ENCODE data around the gene TKT.
"Not testable (repeated sequence)": the region's sequence is repeated elsewhere in the genome, so short reads cannot be mapped to it uniquely, and the experiment has no call there.

Gene TKT, protein sequence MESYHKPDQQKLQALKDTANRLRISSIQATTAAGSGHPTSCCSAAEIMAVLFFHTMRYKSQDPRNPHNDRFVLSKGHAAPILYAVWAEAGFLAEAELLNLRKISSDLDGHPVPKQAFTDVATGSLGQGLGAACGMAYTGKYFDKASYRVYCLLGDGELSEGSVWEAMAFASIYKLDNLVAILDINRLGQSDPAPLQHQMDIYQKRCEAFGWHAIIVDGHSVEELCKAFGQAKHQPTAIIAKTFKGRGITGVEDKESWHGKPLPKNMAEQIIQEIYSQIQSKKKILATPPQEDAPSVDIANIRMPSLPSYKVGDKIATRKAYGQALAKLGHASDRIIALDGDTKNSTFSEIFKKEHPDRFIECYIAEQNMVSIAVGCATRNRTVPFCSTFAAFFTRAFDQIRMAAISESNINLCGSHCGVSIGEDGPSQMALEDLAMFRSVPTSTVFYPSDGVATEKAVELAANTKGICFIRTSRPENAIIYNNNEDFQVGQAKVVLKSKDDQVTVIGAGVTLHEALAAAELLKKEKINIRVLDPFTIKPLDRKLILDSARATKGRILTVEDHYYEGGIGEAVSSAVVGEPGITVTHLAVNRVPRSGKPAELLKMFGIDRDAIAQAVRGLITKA

DNA sequence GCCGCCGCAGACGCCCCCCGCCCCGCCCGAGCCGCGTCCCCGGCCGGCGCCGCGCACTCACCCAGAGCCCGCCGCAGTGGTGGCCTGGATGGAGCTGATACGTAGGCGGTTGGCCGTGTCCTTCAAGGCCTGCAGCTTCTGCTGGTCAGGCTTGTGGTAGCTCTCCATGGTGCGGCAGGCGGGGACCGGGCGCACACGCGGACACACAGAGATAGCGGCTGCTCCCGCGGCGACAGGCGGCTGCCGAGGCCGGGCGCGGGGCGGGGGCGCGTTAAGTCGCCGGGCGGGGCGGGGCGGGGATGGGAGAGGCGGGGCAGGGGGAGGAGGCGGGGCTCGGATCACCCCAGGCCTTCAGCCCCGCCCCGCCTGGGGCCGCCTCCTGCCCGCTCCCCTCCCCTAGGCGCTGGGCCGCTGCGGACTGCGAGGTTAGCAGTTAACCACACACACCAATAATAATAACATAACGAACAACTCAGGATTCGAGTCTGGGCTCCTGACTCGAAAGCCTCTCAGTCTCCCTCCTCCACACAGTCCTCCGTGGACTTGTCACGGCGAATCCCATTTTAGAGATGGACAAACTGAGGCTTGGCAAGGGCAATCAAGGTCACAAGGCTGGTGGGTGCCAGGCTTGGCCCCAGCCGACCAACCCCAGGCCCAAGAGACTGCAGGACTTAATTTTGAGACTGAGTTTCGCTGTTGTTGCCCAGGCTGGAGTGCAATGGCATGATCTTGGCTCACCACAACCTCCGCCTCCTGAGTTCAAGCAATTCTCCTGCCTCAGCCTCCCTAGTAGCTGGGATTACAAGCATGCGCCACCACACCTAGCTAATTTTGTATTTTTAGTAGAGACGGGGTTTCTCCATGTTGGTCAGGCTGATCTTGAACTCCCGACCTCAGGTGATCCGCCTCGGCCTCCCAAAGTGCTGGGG is at the start of gene TKT:
Gene TKT (minus strand): TSS at position 248 of the 929 bp plus-strand sequence. CDS start 80 bp downstream, at position 168.
- peak; percentile 71 for DNase-seq (ENCODE audit: low read depth)

DNA sequence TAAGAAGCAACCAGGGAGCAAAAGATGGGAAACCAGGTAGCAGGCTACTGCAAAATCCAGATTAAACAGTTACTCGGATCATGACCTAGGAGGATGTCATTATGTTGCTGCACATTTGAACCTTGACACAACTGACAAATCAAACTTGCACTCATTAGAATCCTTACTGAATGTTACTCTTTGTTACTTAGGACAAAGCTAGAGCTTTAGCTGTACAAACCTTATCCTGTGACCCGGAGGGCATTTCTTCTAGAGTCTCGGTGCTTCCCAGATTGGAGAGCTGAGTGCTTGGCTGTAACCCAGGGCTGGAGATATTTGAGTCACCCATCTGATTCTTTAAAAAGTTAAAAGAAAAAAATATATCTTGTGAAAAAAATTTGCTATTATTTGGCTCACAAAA is 48.1 kb upstream of the TKT start:
- DNase-seq (ENCODE audit: low read depth) = no peak

DNA sequence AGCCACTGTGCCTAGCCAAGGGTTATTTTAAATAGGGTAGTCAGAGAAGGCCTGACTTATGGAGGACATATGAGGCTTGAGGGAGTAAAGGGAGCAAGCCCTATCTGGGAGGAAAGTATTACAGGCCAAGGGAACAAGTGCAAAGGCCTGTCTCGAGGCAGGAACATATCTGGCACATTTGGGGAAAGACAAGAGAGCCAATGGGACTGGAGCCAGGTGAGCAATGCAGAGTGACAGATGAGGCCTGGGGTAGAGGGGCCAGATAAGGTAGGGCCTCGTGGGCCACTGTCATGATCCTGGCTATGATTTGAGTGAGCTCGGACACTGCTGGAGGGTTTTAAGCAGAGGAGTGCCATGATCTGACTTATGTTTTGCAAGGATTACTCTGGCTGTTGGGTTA is 47.7 kb upstream of the TKT start:
- no peak for DNase-seq (ENCODE audit: low read depth)

DNA sequence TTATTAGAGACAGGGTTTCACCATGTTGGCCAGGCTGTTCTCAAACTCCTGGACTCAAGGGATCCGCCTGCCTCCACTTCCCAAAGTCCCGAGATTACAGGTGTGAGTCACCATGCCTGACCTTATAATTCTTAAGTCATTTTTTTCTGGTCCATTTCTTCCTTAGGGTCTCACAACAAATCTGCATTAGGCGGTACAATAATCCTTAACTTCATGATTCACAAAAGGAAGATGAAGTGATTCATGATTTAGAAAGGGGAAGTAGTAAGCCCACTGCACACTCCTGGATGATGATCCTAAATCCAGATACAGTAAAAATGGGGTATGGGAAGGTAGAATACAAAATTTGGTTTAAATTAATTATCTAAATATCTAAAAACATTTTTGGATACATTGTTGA is 45.0 kb upstream of the TKT start:
- DNase-seq (ENCODE audit: low read depth) = no peak

DNA sequence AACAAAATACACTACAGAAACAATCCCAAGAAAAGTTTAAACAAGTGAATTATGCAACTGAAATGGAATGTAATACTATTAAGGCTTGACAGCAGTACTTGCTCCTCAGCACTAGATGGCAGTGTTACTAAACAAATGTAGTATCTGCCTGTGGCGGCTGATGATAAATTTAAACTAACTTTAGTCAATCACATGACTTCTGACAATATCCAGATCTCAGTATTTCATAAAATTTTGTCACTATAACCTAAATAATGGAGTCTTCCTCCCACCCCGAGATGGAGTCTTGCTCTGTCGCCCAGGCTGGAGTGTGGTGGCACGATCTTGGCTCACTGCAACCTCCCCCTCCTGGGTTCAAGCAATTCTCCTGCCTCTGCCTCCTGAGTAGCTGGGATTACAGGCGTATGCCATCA is 43.8 kb upstream of the TKT start:
- not testable (repeated sequence) for DNase-seq (ENCODE audit: low read depth)

DNA sequence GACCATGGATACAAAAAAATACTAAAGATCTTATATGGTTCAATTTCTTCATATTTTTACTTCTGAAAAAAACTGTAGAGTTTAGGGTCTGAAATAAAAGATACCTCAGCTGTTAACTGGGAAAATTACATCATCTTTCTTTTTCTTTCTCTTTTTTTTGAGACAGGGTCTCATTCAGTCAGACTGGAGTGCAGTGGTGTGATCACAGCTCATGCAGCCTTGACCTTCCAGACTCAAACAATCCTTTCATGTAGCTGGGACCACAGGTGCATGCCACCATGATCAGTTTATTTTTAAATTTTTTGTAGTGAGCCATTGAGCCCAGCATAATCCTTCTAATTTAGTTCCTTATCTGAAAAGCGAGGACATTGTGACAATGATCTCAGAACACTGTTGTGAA is 39.6 kb upstream of the TKT start:
- DNase-seq (ENCODE audit: low read depth) = no peak

DNA sequence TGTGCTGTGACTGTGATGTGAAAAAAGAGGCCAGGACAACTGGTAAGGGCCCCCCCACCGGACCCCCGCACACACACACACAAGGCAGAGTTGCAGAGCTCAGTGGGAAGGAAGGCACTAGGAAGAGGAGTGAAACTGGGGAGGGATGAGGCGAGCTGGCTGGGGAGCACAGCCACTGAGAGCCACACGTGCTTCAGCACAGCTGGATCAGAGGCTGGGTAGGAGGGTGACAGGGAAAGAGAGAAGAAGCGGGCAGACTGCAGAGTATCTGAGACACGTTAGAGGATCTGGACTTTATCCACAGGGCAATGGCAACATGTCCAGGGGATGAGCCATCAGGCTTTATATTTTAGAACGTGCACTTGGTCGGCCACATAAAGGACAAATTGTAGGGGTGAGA is 38.0 kb upstream of the TKT start:
- no peak for DNase-seq (ENCODE audit: low read depth)

DNA sequence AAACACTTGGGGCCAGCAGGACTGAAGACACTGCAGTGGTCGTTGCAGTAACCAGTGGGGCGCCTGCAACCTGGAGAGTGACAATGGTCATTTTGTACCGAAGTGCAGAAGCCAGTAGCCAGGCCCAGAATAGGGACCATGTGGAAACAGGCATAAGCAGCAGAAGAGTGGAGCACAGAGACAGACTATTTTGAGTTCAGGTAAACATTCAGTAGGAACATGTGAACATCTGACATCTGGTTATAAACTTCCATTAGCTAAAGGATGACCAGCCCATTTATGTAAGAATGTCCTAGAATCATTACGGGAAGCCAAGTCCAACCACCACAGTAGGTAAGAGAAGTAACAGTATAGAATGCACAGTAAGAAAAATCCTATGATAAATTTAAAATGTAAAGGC is 32.4 kb upstream of the TKT start:
- no peak for DNase-seq (ENCODE audit: low read depth)

DNA sequence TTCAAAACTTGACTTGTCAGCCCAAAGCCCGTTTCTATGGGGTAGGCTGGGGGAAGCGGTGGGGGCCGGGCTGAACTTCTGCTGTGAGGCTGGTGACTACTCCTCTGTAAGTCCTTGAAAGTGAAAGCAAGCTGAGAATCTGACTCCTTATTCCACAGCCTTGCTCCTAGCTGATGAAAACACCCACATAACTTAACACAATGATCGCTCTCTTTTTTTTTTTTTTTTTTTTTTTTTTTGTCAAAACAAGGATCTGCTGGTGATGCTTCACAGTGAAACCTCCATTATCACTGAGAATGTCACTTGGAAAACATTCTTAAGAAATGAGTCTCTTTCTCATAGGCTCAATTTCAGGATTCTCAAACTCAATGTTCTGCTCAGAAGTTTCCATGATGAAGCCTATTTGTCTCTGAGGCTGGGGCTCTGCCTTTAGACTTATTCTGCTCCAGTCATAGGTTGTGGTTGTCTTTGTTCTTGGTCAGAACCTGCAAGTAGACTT is 31.4 kb upstream of the TKT start:
- DNase-seq (ENCODE audit: low read depth) = no peak

DNA sequence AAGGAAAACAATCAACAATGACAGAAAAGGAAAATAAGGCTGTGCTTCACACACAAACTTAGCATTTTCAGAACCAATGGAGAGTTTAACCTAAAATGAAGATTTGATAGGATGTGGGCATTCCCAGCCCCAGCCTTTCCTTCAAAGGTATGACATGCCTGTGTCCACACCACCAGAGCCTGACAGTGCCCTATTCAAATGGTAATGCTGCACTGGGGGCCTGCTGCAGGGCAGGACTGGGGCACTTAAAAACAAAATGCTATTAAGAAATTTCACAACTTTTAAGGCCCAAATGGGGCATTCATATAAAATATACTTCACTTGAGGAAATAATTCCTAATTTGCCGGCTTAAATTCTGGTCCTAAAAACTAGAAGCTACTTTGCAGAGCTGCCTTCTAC is 30.9 kb upstream of the TKT start:
- DNase-seq (ENCODE audit: low read depth) = no peak

DNA sequence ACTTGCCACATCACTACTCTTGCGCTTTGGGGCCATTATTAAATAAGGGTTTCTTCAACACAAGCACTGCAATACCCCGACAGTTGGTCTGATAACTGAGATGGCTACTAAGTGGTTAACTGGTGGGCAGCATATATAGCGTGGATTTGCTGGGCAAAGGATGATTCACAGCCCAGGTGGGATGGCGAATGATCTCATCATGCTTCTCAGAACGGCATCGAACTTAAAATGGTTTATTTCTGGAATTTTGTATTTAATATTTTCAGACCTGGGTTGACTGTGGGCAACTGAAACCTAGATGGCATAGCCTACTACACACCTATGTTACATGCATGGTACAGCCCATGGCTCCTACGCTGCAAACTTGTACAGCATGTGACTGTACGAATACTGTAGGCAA is 26.8 kb upstream of the TKT start:
- no peak for DNase-seq (ENCODE audit: low read depth)

DNA sequence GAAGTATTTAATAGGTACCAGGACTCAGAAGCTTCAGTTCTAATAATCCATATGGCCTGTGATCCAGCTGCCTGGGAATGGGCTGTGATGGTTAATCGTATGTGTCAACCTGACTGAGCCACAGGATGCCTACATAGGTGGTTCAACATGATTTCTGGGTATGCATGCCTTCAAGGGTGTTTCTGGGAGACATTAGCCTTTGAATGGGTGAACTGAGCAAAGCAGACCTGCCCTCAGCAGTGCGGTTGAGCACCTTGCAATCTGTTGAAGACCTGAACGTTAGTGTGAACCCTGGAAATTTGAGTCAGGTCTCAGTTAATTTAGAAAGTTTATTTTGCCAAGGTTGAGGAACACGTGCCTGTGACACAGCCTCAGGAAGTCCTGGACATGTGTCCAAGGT is 22.8 kb upstream of the TKT start:
- no peak for DNase-seq (ENCODE audit: low read depth)

DNA sequence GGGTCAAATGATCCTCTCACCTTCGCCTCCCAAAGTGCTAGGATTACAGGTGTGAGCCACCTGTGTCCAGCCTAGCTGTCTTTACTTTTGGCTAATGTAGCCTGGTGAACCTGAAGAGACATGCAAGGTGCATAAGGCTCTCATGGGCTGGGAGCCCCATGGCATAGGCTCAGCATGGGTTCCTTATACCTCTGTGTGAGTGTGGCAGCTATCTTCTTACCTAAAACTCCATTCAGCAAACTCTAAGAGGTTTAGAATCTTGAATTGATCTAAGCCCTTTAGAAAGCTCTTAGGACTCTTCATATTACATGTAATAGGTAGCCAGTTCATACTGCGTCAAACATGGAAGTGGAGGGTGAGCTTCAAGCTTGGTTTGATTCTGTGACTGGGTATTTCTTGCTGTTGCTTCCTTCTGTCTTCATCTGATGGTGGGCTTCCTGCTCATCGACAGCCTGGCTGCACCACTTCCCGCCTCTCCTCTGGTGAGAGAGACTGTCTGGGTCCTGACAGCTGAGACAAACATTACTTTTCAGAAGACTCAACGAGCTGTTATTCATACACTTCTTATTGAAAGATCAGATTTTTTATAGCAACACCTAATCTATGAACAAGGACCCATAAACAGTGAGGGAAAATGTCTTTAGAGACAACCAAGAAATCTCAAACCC is 19.2 kb upstream of the TKT start:
- DNase-seq (ENCODE audit: low read depth) = no peak

DNA sequence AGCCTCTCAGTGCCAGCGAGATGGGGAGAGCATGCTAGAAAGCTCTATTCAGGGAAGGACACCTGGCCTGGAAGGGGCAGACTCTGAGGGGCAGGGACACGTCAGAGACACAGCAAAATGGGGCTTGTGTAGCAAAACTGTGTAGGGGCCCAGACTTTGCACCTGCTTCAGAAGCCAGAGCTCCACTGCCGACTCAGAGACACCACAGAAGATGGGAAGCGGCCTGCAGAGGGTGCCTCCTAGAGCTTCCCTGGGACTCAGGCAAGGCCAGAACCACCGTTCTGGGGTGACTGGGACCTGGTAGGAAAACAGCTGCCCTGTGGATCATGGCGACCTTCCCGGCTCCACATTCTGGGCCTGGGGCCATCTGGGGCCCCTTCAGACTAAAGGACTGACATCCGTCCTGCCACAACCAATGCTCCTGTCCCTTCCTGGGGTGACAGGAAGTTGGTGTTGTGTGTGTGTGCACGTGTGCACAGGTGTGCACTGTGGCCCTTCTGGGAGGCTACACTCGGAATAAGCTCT is 17.4 kb upstream of the TKT start:
- DNase-seq (ENCODE audit: low read depth) = no peak

DNA sequence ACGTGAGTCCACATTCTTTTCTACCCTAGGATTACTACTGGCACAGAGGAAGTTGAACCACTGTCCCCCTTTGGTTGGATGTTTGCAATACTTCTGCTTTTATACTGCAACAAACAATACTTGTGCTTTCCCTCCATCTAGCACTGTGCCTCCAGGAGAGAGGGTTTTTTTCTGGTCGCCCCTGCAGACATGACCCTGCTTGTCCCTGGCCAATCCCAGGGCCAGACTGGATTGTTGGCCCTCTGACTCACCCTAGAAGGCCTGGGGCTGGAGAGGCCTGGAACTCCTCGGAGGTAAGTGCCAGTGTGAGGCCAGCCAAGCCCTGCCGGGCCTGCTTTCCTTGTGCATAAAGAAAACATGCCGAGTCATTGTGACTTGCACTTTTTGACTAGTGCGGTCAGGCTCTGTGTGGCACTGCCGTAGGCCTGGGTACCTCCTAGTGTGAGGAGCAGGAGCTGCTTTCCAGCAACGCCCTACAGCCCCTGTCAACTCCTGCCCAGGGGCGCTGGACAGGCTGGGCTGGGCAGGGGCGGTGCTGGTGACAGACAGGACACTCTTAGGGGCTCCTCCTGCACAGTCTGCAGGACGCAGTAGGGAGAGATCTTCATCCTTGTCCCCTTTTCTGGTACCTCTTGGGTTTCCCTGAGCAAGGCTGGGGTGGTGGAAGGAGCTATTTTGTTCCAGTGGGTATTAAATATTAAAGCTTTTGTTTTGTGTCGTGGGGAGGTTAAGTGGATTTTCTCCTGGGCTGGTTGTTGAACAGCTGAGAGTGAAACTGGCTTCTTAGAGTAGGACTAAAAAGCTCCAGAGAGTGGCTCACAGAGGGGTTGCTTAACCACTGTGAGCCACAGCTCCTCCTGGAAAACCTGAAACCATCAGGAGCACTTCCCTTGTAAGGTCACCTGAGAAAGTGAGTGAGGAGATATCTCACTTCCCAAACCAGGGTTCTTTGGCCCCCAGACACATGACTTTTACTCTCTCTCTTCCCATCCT is 14.4 kb upstream of the TKT start:
- DNase-seq (ENCODE audit: low read depth) = no peak

DNA sequence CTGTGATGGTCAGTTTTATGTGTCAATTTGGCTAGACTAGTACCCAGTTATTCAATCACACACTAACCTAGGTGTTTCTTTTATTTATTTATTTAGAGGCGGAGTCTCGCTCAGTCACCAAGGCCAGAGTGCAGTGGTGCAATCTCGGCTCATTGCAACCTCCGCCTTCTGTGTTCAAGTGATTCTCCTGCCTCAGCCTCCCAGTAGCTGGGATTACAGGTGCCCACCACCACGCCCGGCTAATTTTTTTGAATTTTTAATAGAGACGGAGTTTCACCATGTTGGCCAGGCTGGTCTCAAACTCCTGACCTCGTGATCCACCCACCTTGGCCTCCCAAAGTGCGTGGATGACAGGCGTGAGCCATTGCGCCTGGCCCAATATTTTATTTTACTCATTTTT is 13.4 kb upstream of the TKT start:
- not testable (repeated sequence) for DNase-seq (ENCODE audit: low read depth)

DNA sequence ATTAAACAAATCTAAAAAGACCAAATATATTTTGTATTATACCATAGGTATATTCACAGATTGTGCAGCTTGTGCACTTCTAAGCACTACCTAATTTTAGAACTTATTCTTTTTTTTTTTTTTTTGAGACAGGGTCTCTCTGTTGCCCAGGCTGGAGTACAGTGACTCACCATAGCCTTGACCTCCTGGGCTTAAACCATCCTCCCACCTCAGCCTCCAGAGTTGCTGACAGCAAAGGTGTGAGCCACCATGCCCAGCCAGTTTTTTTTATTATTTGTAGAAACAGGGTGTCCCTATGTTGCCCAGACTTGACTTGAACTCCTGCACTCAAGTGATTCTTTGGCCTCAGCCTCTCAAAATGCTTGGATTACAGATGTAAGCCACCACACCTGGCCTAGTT is 11.9 kb upstream of the TKT start:
- DNase-seq (ENCODE audit: low read depth) = no peak

DNA sequence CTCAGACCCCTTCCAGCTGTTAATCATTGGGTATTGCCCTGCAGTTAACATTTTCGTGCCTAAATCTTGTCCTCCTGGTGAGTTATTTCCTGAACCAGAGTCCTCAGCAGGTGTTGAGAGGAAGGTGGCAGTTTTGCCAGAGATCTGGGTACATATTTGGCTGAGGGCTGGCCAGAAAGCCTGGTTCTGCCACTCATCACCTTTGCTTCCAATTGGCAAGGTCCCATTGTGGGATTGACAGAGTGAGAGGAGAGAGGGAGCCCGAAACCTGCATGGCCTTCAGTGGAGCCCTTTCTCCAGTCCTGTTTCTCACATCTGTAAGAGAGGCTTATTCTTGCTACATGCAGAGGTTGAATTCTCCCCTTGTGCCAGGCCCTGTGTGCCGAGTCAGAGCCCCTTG is 8.9 kb upstream of the TKT start:
- DNase-seq (ENCODE audit: low read depth) = no peak

DNA sequence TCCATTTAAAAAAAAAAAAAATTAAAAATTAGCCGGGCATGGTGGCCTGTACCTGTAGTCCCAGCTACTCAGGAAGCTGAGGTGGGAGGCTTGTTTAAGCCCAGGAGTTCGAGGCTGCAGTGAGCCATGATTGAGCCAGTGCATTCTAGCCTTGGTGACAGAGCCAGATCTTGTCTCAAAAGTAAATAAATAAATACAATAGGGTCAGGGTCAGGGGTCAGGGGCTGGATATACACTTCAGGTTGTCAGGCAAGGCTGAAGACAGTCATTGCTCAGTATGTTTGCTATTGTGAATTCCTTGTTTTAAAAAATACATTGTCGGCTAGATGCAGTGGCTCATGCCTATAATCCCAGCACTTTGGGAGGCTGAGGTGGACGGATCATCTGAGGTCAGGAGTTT is 8.1 kb upstream of the TKT start:
- DNase-seq (ENCODE audit: low read depth) = no peak

DNA sequence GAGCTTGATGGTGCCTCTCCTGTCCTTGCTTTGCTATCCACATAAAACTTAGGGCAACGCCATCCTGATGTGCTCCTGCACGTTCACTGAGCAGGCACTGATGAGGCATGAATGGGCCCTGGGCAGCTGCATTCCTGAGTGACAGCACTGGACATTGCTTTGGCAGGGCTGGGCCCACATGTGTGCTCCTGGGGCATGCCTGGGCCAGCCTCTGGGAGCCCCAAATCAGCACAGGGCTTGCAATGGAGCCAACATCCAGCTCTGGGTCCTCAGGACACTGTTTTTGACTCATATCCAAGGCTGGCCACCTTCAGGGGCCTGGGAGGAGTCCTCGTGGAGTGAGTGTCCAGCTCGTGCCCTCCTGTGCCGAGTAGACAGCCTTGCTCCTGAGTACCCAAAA is 5.9 kb upstream of the TKT start:
- DNase-seq (ENCODE audit: low read depth) = no peak

All from activated T-helper 1 cell treated with Interleukin-2 at 50 U/mL for 16 hours (primary cell).